HCT116 (cell line): Measurements from ENCODE around the gene ARL6. TPM values are rescaled to one million over a fixed set of nuclear protein-coding genes. Genes with fewer than 3 reads are reported as not detected.

Experiments
- ATAC-seq: fragments of 200-7000 bp; cut with Tn5 transposase; 2 replicates; pipeline ENCODE4 v1.9.1; 2020; ENCODE audit warnings: mild to moderate bottlenecking, moderate library complexity
- BruUV-seq: library from RNA; stranded (reverse); fragments of 400-500 nt; replicated peaks from 2 replicates; lab custom pipeline; 2021; lab: Mats Ljungman, UMichigan
- CTCF ChIA-PET: fragments of 300-600 bp; sonication (Branson Sonifier 250); formaldehyde crosslinking; loops from one replicate; lab custom pipeline; 2021; ENCODE audit warnings: antibody characterized with exemption; lab: Charles Lee
- POLR2A ChIA-PET: fragments of 300-600, 350-600 bp; sonication (Branson Sonifier 250); formaldehyde crosslinking; loops from one replicate; lab custom pipeline; 2021; ENCODE audit warnings: antibody characterized with exemption; lab: Charles Lee
- RAD21 ChIA-PET, 2 experiments: fragments of 300-600 bp; sonication (Branson Sonifier 250); formaldehyde crosslinking; loops; one replicate each; lab custom pipeline; 2023; ENCODE audit warnings: low total read pairs in 2 of 2; ENCODE audit not compliant: uncharacterized antibody in 2 of 2, unreplicated experiment in 2 of 2, low non-redundant PET in 1 of 2; lab: Charles Lee
- DNase-seq: peaks from one replicate; pipeline ENCODE4 v3.0.0-alpha.2; 2010; ENCODE audit warnings: low read depth, low spot score
- H2AFZ ChIP-seq: fragments of 200-600 bp; shearing (Covaris generic), sonication (generic); 2 replicates; pipeline ENCODE4 v1.6.1; 2017; ENCODE audit warnings: low read depth, mixed run types, mixed read lengths, antibody characterized with exemption, low read length; ENCODE audit not compliant: poor library complexity, severe bottlenecking
- H3K27ac ChIP-seq: 2 replicates; pipeline ENCODE4 v1.5.1; 2012; ENCODE audit warnings: low read depth, low read length
- H3K27me3 ChIP-seq: fragments of 200-600 bp; sonication (generic); 2 replicates; pipeline ENCODE4 v1.6.1; 2016; ENCODE audit warnings: mixed run types, low read length, mixed read lengths; ENCODE audit not compliant: insufficient read depth
- H3K36me3 ChIP-seq, 2 experiments: fragments of 200-500 bp in 1 of 2; fragments of 200-600 bp in 1 of 2; sonication (Bioruptor generic) in 1 of 2; sonication (generic) in 1 of 2; 2 replicates each; pipeline versions ENCODE4 v1.5.1 to v1.6.1; 2014 to 2016; ENCODE audit warnings: low read length in 2 of 2, inconsistent platforms in 1 of 2, mixed read lengths in 1 of 2, mixed run types in 1 of 2; ENCODE audit not compliant: insufficient read depth in 2 of 2, control insufficient read depth in 1 of 2
- H3K4me1 ChIP-seq, 2 experiments: fragments of 200-600 bp in 1 of 2; sonication (generic) in 1 of 2; 2 replicates each; pipeline versions ENCODE4 v1.5.1 to v1.6.1; 2012 to 2017; ENCODE audit warnings: low read length in 2 of 2, inconsistent platforms in 1 of 2, mild to moderate bottlenecking in 1 of 2, mixed read lengths in 1 of 2, mixed run types in 1 of 2, moderate library complexity in 1 of 2; ENCODE audit not compliant: insufficient read depth in 2 of 2, control insufficient read depth in 1 of 2
- H3K4me2 ChIP-seq: fragments of 200-600 bp; sonication (generic); 2 replicates; pipeline ENCODE4 v1.6.1; 2017; ENCODE audit warnings: mixed run types, low read length, mixed read lengths
- H3K4me3 ChIP-seq, 2 experiments: fragments of 200-600 bp in 1 of 2; sonication (generic) in 1 of 2; replicated peaks in 1 of 2; 2 replicates each; pipeline ENCODE4 v1.5.1; 2011 to 2016; ENCODE audit warnings: low read length in 2 of 2, control low read depth in 1 of 2, low read depth in 1 of 2, mild to moderate bottlenecking in 1 of 2, mixed read lengths in 1 of 2, mixed run types in 1 of 2
- H3K79me2 ChIP-seq: fragments of 200-600 bp; sonication (generic); 2 replicates; pipeline ENCODE4 v1.6.1; 2017; ENCODE audit warnings: mild to moderate bottlenecking, mixed run types, low read length, moderate library complexity, mixed read lengths; ENCODE audit not compliant: insufficient read depth
- H3K9ac ChIP-seq: fragments of 200-600 bp; sonication (generic); 2 replicates; pipeline ENCODE4 v1.6.1; 2016; ENCODE audit warnings: low read length, mixed read lengths
- H3K9me2 ChIP-seq: fragments of 200-600 bp; sonication (generic), shearing (Covaris generic); 2 replicates; pipeline ENCODE4 v1.6.1; 2017; ENCODE audit warnings: mixed run types, mild to moderate bottlenecking, moderate library complexity; ENCODE audit not compliant: insufficient read depth
- H3K9me3 ChIP-seq, 2 experiments: fragments of 200-500 bp in 1 of 2; fragments of 200-600 bp in 1 of 2; sonication (Bioruptor generic) in 1 of 2; sonication (generic) in 1 of 2; 2 replicates each; pipeline ENCODE4 v1.6.1; 2014 to 2017; ENCODE audit warnings: low read length in 2 of 2, mixed read lengths in 2 of 2, inconsistent platforms in 1 of 2, low read depth in 1 of 2, mild to moderate bottlenecking in 1 of 2, mixed run types in 1 of 2, moderate library complexity in 1 of 2; ENCODE audit not compliant: control insufficient read depth in 1 of 2, insufficient read depth in 1 of 2
- H4K20me1 ChIP-seq: fragments of 200-600 bp; sonication (generic), shearing (Covaris generic); 2 replicates; pipeline ENCODE4 v1.6.1; 2017; ENCODE audit warnings: mixed run types, mild to moderate bottlenecking, moderate library complexity; ENCODE audit not compliant: insufficient read depth
- CEBPB ChIP-seq: IDR thresholded peaks from 2 replicates; pipeline ENCODE4 v1.6.1; 2012; ENCODE audit warnings: low read depth
- EGR1 ChIP-seq: IDR thresholded peaks from 2 replicates; pipeline ENCODE4 v1.6.1; 2012; ENCODE audit warnings: low read depth
- ELF1 ChIP-seq: IDR thresholded peaks from 2 replicates; pipeline ENCODE4 v1.6.1; 2012; ENCODE audit warnings: low read depth, borderline replicate concordance
- EZH2 ChIP-seq: fragments of 200-600 bp; sonication (generic); IDR thresholded peaks from 2 replicates; pipeline ENCODE4 v1.6.1; 2017; ENCODE audit warnings: antibody characterized with exemption, mixed run types
- EZH2phosphoT487 ChIP-seq: fragments of 200-600 bp; IDR thresholded peaks from 2 replicates; pipeline ENCODE4 v1.6.1; 2018; ENCODE audit warnings: antibody characterized with exemption, borderline replicate concordance
- JUND ChIP-seq: IDR thresholded peaks from 2 replicates; pipeline ENCODE4 v1.6.1; 2012
- RAD21 ChIP-seq: IDR thresholded peaks from 2 replicates; pipeline ENCODE4 v1.6.1; 2012; ENCODE audit warnings: low read depth, mild to moderate bottlenecking
- REST ChIP-seq: IDR thresholded peaks from 2 replicates; pipeline ENCODE4 v1.6.1; 2012; ENCODE audit warnings: low read depth
- SP1 ChIP-seq: IDR thresholded peaks from 2 replicates; pipeline ENCODE4 v1.6.1; 2012; ENCODE audit warnings: low read depth
- SRF ChIP-seq: IDR thresholded peaks from 2 replicates; pipeline ENCODE4 v1.6.1; 2012; ENCODE audit warnings: low read depth
- YY1 ChIP-seq: IDR thresholded peaks from 2 replicates; pipeline ENCODE4 v1.6.1; 2011; ENCODE audit warnings: low read length, low read depth, moderate library complexity, mild to moderate bottlenecking; ENCODE audit not compliant: insufficient replicate concordance; ENCODE audit errors: extremely low read depth
- ZBTB33 ChIP-seq: IDR thresholded peaks from 2 replicates; pipeline ENCODE4 v1.6.1; 2011; ENCODE audit warnings: mild to moderate bottlenecking, low read length, moderate library complexity; ENCODE audit not compliant: insufficient replicate concordance; ENCODE audit errors: extremely low read depth
- ZNF274 ChIP-seq: fragments of 200-500 bp; sonication (Bioruptor generic); IDR thresholded peaks from 2 replicates; pipeline ENCODE4 v1.6.1; 2014; ENCODE audit warnings: mild to moderate bottlenecking, low read depth, low read length, inconsistent platforms
- intact Hi-C: fragments of 100-400 bp; cut with micrococcal nuclease; formaldehyde crosslinking; loops from 2 replicates; pipeline ENCODE4 v1.10.0; 2022
- total RNA-seq: library from RNA; stranded (reverse); gene quantifications from one replicate; pipeline ENCODE4 v1.2.1, GENCODE V29; 2021; ENCODE audit not compliant: unreplicated experiment
- TF ChIP-seq, protein P1 (sequence below), 3 experiments: fragments of 200-600 bp in 1 of 3; sonication (generic) in 1 of 3; IDR thresholded peaks in 2 of 3; conservative IDR thresholded peaks in 1 of 3; 2 replicates each; pipeline ENCODE4 v1.5.1; 2012 to 2017; ENCODE audit warnings: low read depth in 2 of 3, low read length in 2 of 3, antibody characterized with exemption in 1 of 3, borderline replicate concordance in 1 of 3, control low read depth in 1 of 3, mild to moderate bottlenecking in 1 of 3, mixed read lengths in 1 of 3, mixed run types in 1 of 3, moderate library complexity in 1 of 3; ENCODE audit not compliant: insufficient read depth in 1 of 3

Gene ARL6
- total RNA-seq, 1 experiment from 2014 or later = 2.9 TPM

DNA sequence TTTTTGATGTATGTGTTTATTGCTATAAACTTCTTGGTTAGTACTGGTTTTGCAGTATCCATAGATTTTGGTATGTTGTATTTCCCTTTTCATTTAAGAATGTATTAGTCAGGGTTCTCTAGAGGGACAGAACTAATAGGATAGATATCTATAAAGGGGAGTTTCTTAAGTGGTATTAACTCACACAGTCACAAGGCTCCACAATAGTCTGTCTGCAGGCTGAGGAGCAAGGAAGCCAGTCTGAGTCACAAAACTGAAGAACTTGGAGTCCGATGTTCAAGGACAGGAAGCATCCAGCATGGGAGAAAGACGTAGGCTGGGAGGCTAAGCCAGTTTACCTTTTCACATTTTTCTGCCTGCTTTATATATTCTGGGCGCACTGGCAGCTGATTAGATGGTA, 8.4 kb downstream of the ARL6 start:
- no TSS peak for BruUV-seq
- DNase-seq = no peak
- RAD21 ChIA-PET = no interaction called here
- TF ChIP-seq CEBPB = no peak
- no peak for TF ChIP-seq EZH2
- TF ChIP-seq JUND = no peak
- no peak for TF ChIP-seq SRF
- TF ChIP-seq EZH2phosphoT487 = no peak
- no peak for TF ChIP-seq YY1
- no peak for TF ChIP-seq EGR1
- no peak for TF ChIP-seq RAD21
- Histone ChIP-seq H3K36me3 (no peaks in the 10 kb centered on the region), H3K9me2 (no peaks in the 10 kb centered on the region), H3K27ac (no peak overlapping the region), H3K79me2 (no peaks in the 10 kb centered on the region), H3K4me3 (no peak overlapping the region), H3K4me2 (no peak overlapping the region), H3K4me1 (no peaks in the 10 kb centered on the region), H4K20me1 (no peaks in the 10 kb centered on the region), H3K9ac (no peak overlapping the region), H3K27me3 (no peaks in the 10 kb centered on the region), H3K9me3 (no peaks in the 10 kb centered on the region), H2AFZ (no peak overlapping the region)
- POLR2A ChIA-PET = no interaction called here
- ATAC-seq = no peak
- CTCF ChIA-PET = no interaction called here
- intact Hi-C loops = no loop called here

DNA sequence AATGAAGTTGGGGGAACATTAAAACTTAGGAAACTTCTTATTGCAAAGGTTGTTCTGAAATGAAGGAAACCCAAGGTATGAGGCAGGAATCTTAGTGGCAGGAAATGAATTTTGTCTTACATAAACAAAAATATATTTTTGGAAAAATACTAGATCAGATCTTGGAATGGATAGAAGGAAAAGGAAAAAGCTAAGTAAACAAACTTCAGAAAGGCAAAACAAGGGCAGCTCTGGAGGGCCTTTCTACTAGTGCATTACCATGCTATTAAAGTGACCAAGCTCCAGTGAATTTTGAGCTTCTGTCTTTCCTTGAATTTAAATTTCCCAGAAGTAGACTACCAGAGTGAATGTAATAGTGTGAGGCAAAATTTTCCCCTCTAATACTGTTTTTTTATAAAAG, 13.6 kb downstream of the ARL6 start:
- Histone ChIP-seq H3K4me3 (no peak overlapping the region), H3K4me2 (no peak overlapping the region), H3K4me1 (no peaks in the 10 kb centered on the region), H3K27me3 (no peaks in the 10 kb centered on the region), H3K9ac (no peak overlapping the region), H3K9me3 (no peaks in the 10 kb centered on the region), H3K9me2 (no peaks in the 10 kb centered on the region), H2AFZ (no peak overlapping the region), H3K27ac (no peak overlapping the region), H4K20me1 (no peaks in the 10 kb centered on the region), H3K79me2 (no peaks in the 10 kb centered on the region), H3K36me3 (no peaks in the 10 kb centered on the region)
- ChIA-PET RAD21 (no interaction called here), POLR2A (no interaction called here), CTCF (no interaction called here)
- BruUV-seq = no TSS peak
- ATAC-seq (no peak), DNase-seq (no peak)
- intact Hi-C loops = no loop called here
- TF ChIP-seq ZBTB33 (no peak), EZH2phosphoT487 (no peak), SP1 (no peak), REST (no peak), ZNF274 (no peak), YY1 (no peak), ELF1 (no peak)
- TF ChIP-seq, protein P1, sequence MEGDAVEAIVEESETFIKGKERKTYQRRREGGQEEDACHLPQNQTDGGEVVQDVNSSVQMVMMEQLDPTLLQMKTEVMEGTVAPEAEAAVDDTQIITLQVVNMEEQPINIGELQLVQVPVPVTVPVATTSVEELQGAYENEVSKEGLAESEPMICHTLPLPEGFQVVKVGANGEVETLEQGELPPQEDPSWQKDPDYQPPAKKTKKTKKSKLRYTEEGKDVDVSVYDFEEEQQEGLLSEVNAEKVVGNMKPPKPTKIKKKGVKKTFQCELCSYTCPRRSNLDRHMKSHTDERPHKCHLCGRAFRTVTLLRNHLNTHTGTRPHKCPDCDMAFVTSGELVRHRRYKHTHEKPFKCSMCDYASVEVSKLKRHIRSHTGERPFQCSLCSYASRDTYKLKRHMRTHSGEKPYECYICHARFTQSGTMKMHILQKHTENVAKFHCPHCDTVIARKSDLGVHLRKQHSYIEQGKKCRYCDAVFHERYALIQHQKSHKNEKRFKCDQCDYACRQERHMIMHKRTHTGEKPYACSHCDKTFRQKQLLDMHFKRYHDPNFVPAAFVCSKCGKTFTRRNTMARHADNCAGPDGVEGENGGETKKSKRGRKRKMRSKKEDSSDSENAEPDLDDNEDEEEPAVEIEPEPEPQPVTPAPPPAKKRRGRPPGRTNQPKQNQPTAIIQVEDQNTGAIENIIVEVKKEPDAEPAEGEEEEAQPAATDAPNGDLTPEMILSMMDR (IDR thresholded peaks at IDR 0.05 in 2 of 3, conservative IDR thresholded peaks at IDR 0.05 in 1 of 3; ENCODE audit: borderline replicate concordance in 1 of 3, insufficient read depth in 1 of 3, low read depth in 2 of 3, low read length in 2 of 3) = no peak
